ENCODE results near the gene CCDC74A. TPM values are rescaled to one million over a fixed set of nuclear protein-coding genes. Genes with fewer than 3 reads are reported as not detected.

CCDC74A gene
- total and polyA plus RNA-seq, 9 of the 15 experiments (the other 6 are each of a cell fraction or from before 2014, with no cell fraction given): 1.1 to 38.1 (median 9.6) TPM

DNA sequence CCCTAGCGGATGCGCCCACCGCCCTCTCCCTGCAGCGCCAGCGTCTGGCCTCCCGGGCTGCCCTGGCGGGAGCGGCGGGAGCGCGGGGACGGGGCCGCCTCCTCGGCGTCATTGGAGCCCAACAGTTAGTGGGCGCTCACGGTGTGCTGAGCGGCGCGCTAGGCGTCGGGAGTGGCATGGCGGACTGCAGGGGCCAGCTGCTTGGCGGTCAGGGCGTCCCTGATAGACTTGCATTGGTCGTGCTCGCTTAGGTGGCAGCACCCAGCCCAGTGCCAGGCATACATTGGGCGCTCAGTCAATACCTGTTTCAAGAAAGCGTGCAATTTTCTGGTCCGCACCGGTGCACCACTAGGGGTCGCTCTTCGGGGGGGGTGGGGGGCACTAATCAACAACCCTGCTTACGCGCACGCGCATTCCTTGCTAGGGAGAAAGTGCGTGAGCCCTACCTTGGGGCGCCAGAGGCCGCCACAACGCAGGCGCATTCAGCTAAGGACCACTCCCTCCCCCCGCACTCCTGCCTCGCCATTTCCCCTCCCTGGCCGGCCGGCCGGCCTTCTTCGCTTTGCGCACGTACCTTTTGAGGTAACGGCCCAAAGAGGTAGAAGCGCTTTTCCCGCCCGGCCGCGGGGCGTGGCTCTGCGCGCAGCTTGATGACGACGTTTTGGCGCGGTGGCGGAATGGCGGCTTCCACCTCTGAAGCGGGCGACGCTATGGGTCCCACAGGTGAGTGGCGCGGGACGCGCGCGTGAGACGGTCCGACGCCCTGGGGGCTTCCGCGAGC is 35.1 kb upstream of the CCDC74A start (continued):
- TF ChIP-seq, protein P1, sequence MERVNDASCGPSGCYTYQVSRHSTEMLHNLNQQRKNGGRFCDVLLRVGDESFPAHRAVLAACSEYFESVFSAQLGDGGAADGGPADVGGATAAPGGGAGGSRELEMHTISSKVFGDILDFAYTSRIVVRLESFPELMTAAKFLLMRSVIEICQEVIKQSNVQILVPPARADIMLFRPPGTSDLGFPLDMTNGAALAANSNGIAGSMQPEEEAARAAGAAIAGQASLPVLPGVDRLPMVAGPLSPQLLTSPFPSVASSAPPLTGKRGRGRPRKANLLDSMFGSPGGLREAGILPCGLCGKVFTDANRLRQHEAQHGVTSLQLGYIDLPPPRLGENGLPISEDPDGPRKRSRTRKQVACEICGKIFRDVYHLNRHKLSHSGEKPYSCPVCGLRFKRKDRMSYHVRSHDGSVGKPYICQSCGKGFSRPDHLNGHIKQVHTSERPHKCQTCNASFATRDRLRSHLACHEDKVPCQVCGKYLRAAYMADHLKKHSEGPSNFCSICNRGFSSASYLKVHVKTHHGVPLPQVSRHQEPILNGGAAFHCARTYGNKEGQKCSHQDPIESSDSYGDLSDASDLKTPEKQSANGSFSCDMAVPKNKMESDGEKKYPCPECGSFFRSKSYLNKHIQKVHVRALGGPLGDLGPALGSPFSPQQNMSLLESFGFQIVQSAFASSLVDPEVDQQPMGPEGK (CRISPR knock-in tag; IDR thresholded peaks at IDR 0.05; ENCODE audit: borderline replicate concordance): no peak
- TF ChIP-seq GTF2E2 (tag; IDR thresholded peaks at IDR 0.05): no peak
- no peak for TF ChIP-seq NUFIP1 (IDR thresholded peaks at IDR 0.05; ENCODE audit: partially characterized antibody)
- no peak for TF ChIP-seq ZNF584 (CRISPR knock-in tag; IDR thresholded peaks at IDR 0.05; ENCODE audit: low read depth)
- TF ChIP-seq SRSF1 (IDR thresholded peaks at IDR 0.05; ENCODE audit: low read depth, low read length): no peak
- TF ChIP-seq ZNF232 (CRISPR knock-in tag; IDR thresholded peaks at IDR 0.05): no peak; the same call in 1 of the 2 replicates
- TF ChIP-seq, protein P2, sequence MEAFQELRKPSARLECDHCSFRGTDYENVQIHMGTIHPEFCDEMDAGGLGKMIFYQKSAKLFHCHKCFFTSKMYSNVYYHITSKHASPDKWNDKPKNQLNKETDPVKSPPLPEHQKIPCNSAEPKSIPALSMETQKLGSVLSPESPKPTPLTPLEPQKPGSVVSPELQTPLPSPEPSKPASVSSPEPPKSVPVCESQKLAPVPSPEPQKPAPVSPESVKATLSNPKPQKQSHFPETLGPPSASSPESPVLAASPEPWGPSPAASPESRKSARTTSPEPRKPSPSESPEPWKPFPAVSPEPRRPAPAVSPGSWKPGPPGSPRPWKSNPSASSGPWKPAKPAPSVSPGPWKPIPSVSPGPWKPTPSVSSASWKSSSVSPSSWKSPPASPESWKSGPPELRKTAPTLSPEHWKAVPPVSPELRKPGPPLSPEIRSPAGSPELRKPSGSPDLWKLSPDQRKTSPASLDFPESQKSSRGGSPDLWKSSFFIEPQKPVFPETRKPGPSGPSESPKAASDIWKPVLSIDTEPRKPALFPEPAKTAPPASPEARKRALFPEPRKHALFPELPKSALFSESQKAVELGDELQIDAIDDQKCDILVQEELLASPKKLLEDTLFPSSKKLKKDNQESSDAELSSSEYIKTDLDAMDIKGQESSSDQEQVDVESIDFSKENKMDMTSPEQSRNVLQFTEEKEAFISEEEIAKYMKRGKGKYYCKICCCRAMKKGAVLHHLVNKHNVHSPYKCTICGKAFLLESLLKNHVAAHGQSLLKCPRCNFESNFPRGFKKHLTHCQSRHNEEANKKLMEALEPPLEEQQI (IDR thresholded peaks at IDR 0.05): no peak
- TF ChIP-seq TFAM (CRISPR knock-in tag; conservative IDR thresholded peaks at IDR 0.05): no peak
- TF ChIP-seq HMG20B (CRISPR knock-in tag; IDR thresholded peaks at IDR 0.05): no peak
- TF ChIP-seq, protein P3, sequence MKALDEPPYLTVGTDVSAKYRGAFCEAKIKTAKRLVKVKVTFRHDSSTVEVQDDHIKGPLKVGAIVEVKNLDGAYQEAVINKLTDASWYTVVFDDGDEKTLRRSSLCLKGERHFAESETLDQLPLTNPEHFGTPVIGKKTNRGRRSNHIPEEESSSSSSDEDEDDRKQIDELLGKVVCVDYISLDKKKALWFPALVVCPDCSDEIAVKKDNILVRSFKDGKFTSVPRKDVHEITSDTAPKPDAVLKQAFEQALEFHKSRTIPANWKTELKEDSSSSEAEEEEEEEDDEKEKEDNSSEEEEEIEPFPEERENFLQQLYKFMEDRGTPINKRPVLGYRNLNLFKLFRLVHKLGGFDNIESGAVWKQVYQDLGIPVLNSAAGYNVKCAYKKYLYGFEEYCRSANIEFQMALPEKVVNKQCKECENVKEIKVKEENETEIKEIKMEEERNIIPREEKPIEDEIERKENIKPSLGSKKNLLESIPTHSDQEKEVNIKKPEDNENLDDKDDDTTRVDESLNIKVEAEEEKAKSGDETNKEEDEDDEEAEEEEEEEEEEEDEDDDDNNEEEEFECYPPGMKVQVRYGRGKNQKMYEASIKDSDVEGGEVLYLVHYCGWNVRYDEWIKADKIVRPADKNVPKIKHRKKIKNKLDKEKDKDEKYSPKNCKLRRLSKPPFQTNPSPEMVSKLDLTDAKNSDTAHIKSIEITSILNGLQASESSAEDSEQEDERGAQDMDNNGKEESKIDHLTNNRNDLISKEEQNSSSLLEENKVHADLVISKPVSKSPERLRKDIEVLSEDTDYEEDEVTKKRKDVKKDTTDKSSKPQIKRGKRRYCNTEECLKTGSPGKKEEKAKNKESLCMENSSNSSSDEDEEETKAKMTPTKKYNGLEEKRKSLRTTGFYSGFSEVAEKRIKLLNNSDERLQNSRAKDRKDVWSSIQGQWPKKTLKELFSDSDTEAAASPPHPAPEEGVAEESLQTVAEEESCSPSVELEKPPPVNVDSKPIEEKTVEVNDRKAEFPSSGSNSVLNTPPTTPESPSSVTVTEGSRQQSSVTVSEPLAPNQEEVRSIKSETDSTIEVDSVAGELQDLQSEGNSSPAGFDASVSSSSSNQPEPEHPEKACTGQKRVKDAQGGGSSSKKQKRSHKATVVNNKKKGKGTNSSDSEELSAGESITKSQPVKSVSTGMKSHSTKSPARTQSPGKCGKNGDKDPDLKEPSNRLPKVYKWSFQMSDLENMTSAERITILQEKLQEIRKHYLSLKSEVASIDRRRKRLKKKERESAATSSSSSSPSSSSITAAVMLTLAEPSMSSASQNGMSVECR (CRISPR knock-in tag; IDR thresholded peaks at IDR 0.05): peak; percentile 89
- TF ChIP-seq, protein P4, sequence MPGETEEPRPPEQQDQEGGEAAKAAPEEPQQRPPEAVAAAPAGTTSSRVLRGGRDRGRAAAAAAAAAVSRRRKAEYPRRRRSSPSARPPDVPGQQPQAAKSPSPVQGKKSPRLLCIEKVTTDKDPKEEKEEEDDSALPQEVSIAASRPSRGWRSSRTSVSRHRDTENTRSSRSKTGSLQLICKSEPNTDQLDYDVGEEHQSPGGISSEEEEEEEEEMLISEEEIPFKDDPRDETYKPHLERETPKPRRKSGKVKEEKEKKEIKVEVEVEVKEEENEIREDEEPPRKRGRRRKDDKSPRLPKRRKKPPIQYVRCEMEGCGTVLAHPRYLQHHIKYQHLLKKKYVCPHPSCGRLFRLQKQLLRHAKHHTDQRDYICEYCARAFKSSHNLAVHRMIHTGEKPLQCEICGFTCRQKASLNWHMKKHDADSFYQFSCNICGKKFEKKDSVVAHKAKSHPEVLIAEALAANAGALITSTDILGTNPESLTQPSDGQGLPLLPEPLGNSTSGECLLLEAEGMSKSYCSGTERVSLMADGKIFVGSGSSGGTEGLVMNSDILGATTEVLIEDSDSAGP (CRISPR knock-in tag; IDR thresholded peaks at IDR 0.05): peak; percentile 17; the same call in 1 of the 2 replicates
- TF ChIP-seq, protein P5, sequence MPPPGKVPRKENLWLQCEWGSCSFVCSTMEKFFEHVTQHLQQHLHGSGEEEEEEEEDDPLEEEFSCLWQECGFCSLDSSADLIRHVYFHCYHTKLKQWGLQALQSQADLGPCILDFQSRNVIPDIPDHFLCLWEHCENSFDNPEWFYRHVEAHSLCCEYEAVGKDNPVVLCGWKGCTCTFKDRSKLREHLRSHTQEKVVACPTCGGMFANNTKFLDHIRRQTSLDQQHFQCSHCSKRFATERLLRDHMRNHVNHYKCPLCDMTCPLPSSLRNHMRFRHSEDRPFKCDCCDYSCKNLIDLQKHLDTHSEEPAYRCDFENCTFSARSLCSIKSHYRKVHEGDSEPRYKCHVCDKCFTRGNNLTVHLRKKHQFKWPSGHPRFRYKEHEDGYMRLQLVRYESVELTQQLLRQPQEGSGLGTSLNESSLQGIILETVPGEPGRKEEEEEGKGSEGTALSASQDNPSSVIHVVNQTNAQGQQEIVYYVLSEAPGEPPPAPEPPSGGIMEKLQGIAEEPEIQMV (tag; conservative IDR thresholded peaks at IDR 0.05; ENCODE audit: low read depth): 0 out of 2 replicates have a peak, but pooled peaks have one; percentile 40

All from K562 (cell line).